Epithelial cell of esophagus (primary cell): Measurements from ENCODE around the gene BNIPL.
A peak's percentile ranks its signal among the peaks of the same experiment; 100 is the strongest.

Experiments used
- DNase-seq: peaks from one replicate; pipeline ENCODE4 v3.0.0; 2010; ENCODE audit warnings: low read depth
- H3K4me3 ChIP-seq: 2 replicates; pipeline ENCODE4 v1.5.1; 2011; ENCODE audit warnings: mild to moderate bottlenecking, low read length, control low read depth
- TF ChIP-seq, protein P1 (sequence below): IDR thresholded peaks from 2 replicates; pipeline ENCODE4 v1.5.1; 2011; ENCODE audit warnings: low read depth, mild to moderate bottlenecking, low read length, control low read depth, inconsistent platforms; ENCODE audit not compliant: insufficient read depth; ENCODE audit errors: missing control alignments

The BNIPL gene

DNA sequence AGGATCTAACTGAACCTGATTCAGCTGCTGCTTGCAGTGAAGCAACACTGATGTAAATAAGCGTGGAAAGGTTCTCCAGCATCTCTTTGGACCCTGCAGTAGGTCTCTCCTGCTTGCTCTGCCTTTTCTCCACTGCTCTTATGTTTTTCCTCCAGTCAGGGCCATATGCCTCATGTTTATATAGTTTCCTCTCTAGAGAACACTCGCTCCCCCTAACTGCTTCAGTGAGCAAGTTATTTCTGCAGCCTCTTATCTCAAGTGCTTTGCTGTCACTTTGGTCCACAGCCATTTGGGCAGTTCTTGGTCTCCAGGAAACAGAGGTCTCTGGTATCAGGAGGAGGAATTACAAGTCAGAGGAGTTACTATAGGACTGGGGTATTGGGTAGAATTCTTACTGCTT, 22.9 kb upstream of the BNIPL start:
- DNase-seq: no peak
- TF ChIP-seq, protein P1, sequence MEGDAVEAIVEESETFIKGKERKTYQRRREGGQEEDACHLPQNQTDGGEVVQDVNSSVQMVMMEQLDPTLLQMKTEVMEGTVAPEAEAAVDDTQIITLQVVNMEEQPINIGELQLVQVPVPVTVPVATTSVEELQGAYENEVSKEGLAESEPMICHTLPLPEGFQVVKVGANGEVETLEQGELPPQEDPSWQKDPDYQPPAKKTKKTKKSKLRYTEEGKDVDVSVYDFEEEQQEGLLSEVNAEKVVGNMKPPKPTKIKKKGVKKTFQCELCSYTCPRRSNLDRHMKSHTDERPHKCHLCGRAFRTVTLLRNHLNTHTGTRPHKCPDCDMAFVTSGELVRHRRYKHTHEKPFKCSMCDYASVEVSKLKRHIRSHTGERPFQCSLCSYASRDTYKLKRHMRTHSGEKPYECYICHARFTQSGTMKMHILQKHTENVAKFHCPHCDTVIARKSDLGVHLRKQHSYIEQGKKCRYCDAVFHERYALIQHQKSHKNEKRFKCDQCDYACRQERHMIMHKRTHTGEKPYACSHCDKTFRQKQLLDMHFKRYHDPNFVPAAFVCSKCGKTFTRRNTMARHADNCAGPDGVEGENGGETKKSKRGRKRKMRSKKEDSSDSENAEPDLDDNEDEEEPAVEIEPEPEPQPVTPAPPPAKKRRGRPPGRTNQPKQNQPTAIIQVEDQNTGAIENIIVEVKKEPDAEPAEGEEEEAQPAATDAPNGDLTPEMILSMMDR: no peak
- no peak overlapping the region for H3K4me3 ChIP-seq

DNA sequence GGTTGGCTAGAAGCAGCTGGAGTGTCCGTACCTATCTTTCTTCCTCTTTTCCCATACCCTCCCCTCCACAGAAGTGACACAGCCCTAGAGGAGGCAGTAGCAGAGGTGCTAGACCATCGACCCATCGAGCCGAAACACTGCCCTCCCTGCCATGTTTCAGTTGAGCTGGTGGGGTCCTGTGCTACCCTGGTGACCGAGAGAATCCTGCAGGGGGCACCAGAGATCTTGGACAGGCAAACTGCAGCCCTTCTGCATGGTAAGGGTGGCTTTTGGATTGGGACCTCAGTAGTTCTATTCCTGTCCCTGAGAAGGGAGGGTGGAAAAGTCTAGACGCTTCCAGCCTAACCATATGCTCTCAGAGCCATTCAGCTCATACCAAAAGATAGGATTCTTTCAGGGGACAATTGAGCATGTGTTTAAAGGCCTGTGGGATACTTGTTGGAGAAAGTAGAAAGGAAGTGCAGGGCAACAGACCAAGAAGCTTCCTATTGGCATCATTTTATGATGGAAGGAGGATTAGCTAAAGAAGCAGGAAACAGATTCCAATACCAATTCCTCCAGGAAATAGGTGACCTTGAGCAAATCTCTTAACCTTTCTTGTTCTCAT, 11.7 kb upstream of the BNIPL start:
- H3K4me3 ChIP-seq: no peak overlapping the region
- DNase-seq: peak; percentile 80
- TF ChIP-seq, protein P1: peak; percentile 87

DNA sequence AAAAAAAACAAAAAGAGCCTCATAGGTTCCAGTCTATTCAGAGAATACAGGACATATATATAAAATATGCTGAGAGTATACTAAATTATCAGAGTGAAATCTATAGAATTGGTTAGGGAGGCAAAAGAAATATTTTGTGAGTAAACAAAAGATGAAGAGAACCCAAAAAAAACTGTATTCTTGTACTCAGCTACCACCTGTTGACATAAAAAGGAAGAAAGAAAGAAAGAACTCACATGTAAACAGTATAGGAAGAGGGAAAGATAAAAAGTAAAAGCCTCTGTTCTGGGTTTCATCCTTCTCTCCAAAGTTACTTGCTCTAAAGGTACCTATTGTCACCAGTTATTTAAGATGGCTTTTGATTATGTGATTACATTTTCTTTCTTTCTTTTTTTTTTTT, 9.9 kb upstream of the BNIPL start:
- H3K4me3 ChIP-seq: no peak overlapping the region
- TF ChIP-seq, protein P1: no peak
- no peak for DNase-seq

DNA sequence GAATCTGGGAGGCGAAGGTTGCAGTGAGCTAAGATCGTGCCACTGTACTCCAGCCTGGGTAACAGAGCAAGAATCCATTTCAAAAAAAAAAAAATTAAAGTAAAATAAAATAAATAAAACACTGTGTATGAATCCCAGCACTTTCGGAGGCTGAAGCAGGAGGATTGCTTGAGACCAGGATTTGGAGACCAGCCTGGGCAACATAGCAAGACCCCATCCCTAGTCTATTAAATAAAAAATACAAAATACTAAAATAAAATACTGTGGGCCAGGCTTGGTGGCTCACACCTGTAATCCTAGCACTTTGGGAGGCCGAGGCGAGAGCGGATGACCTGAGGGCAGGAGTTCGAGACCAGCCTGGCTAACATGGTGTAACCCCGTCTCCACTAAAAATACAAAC, 4.2 kb upstream of the BNIPL start:
- no peak for DNase-seq
- H3K4me3 ChIP-seq: no peak overlapping the region
- TF ChIP-seq, protein P1: no peak

DNA sequence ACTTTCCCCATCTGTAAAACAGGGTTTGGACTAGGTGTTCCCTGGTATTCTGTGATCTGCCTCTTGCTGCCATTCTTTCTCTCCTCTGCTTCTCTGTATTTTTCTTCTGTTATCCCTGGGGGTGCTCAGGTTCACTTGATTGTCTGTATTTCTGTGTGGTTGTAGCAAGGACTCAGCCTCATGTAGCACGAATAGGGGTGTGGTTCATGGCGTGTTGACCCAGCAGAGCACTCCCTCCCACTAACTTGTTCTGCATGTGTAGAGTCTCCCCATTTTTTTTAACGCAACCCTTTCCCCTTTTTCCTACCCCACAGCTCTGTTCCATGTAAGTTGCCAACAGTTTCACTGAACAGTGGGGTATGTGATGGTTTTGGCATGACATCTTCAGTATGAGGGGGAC, 1.2 kb upstream of the BNIPL start:
- no peak for DNase-seq
- no peak overlapping the region for H3K4me3 ChIP-seq
- TF ChIP-seq, protein P1: no peak

DNA sequence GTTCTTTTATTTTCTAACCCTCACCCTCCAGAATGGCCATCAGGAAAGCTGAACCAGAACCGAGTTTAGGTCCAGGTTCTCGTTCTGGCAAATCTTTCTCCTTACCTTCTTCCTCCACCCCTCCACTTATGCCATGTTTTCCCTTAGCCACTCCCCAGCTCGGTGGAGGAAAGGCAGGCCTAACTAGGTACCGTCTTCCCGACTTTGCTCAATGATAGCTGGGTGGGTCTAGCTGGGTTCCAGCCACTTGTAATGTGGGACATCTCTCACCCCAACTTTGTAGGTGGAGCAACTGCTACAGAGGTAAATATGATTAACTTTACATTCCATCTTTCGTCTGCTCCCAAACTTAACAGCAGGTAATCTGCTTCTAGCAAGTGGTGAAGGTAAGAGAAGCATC, 646 bp downstream of the BNIPL start:
- no peak for DNase-seq
- H3K4me3 ChIP-seq: peak overlapping the region; percentile 49
- TF ChIP-seq, protein P1: no peak

DNA sequence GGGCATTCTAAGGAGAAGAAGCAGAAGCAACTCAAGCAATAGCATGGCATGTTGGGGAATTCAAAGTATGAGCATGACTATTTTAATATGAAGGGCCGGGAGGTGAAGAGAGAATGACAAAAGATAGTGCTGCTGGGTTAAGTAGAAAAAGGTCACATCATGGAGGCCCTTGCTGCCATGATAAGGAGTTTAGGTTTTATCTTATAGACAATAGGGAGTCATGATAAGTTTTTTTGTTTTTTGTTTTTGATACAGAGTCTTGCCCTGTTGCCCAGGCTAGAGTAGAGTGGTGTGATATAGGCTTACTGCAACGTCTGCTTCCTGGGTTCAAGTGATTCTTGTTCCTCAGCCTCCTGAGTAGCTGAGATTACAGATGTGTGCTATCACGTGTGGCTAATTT, 3.1 kb downstream of the BNIPL start:
- no peak overlapping the region for H3K4me3 ChIP-seq
- TF ChIP-seq, protein P1: no peak
- no peak for DNase-seq
